ENCODE data around the gene KLHL36.
A peak's percentile ranks its signal among the peaks of the same experiment; 100 is the strongest.
"Not testable (repeated sequence)": the region's sequence is repeated elsewhere in the genome, so short reads cannot be mapped to it uniquely, and the experiment has no call there.

The KLHL36 gene

DNA sequence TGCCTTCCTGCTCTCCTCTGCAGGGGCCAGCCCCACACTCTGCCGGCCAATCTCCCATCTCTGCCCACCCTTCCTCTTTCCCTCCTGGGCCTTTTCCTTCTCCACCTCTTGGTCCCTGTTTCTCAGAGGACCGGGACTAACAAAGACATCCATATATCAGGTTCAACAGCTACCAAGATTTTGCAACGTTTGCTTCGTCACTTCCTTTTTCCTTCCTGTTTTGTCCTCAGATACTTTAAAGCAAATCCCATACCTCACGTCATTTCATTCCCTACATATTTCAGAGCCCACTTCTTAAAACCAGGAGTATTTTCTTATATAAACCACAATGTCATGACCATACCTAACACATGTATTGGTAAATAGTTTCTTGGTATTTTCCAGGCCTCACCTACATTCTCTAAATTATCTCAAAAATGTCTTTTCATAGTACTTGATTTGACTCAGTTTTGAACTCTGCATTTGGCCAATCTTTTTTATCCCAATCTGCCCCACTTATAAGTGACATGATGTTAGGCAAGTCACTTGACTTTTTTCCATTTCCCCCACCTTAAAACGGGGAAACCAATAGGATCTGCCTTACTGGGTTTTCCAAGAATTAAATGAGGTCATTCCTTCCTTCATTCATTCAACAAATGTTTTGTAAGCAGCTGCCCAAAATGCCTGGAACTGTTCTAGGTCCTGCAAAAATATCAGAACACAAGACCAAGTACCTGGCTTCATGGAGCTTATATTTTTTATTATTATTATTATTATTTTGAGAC, 44.3 kb downstream of the KLHL36 start:
- no peak for DNase-seq (ENCODE audit: low read depth)
- no peak overlapping the region for H3K4me3 ChIP-seq (ENCODE audit: low read depth, low read length)

GRCh38 chr16:84693869-84694268, 45.6 kb downstream of the KLHL36 start:
- not testable (repeated sequence) for DNase-seq (ENCODE audit: low read depth); H3K4me3 ChIP-seq (ENCODE audit: low read depth, low read length)

More for the DNA sequence above, 44.3 kb downstream of the KLHL36 start:
- TF ChIP-seq, protein P1, sequence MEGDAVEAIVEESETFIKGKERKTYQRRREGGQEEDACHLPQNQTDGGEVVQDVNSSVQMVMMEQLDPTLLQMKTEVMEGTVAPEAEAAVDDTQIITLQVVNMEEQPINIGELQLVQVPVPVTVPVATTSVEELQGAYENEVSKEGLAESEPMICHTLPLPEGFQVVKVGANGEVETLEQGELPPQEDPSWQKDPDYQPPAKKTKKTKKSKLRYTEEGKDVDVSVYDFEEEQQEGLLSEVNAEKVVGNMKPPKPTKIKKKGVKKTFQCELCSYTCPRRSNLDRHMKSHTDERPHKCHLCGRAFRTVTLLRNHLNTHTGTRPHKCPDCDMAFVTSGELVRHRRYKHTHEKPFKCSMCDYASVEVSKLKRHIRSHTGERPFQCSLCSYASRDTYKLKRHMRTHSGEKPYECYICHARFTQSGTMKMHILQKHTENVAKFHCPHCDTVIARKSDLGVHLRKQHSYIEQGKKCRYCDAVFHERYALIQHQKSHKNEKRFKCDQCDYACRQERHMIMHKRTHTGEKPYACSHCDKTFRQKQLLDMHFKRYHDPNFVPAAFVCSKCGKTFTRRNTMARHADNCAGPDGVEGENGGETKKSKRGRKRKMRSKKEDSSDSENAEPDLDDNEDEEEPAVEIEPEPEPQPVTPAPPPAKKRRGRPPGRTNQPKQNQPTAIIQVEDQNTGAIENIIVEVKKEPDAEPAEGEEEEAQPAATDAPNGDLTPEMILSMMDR (IDR thresholded peaks at IDR 0.05; ENCODE audit: control insufficient read depth, extremely low read depth, insufficient read depth), result no peak

DNA sequence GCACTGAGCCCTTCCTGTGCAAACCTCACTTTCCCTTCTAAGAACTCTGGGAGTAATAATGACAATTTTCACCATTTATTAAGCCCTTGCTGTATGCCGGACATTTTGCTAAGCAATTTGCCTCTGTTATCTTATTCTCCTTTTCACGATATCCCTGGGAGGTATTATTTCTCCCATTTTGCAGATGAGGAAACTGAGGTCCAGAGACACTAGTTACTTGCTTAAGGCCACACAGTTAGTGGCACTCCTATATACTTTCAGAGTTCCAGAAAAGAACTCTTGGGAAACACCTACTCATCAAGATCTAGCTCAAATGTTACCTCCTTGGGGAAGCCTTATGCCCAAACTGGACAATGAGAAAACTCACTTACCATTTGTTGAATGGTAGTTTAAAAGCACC, 46.7 kb downstream of the KLHL36 start:
- H3K4me3 ChIP-seq (ENCODE audit: low read depth, low read length), result no peak overlapping the region
- DNase-seq (ENCODE audit: low read depth), result no peak
- TF ChIP-seq, protein P1 (IDR thresholded peaks at IDR 0.05; ENCODE audit: control insufficient read depth, extremely low read depth, insufficient read depth), result no peak

GRCh38 chr16:84699147-84699711, 50.9 kb downstream of the KLHL36 start:
- TF ChIP-seq, protein P1 (IDR thresholded peaks at IDR 0.05; ENCODE audit: control insufficient read depth, extremely low read depth, insufficient read depth), result no peak
- peak overlapping the region; percentile 88 for H3K4me3 ChIP-seq (ENCODE audit: low read depth, low read length)
- DNase-seq (ENCODE audit: low read depth), result no peak

DNA sequence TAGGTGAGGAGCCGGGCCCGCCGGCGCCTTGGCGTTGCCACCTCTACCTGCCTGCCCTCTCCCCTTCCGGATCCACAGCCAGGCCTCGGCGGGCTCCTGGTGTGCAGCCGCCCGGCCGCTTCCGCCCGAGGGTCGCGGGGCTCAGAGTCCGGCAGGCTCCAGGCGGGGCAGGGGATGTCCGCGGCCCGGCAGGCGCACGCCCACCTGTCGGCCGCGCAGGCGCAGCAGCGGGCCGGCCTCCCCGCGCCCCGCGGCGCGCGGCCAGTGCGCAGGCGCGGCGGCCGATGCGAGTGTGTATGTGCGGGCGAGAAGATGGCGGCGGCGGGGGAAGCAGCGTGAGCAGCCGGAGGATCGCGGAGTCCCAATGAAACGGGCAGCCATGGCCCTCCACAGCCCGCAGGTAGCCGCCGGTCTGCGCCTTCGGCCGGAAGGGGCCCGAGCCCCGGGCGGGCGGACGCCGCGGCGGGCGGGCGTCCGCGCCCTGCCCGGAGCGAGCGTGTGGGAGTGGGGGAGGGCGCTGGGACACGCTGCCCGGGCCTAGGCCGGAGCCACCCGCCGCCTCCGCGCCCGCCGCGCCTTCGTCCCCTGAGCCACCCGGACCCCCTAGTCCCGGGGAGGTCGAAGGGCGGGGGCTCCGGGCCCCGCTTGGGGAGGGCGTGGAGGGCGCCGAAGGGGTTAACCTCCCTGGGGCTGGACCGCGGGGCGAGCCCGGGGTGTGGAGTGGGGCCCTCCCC, 51.6 kb downstream of the KLHL36 start, which contains the start of gene USP10:
Gene USP10, plus strand, starts transcription at position 289 of the 734 bp plus-strand sequence. Its CDS starts 91 bp downstream, at position 380.
- no peak for DNase-seq (ENCODE audit: low read depth)
- H3K4me3 ChIP-seq (ENCODE audit: low read depth, low read length), result peak within 1 kb of the TSS; percentile 88
- TF ChIP-seq, protein P1 (IDR thresholded peaks at IDR 0.05; ENCODE audit: control insufficient read depth, extremely low read depth, insufficient read depth), result no peak

- TF ChIP-seq, protein P1 (IDR thresholded peaks at IDR 0.05; ENCODE audit: control insufficient read depth, extremely low read depth, insufficient read depth), result no peak
- H3K4me3 ChIP-seq (ENCODE audit: low read depth, low read length), result peak overlapping the region; percentile 88
- no peak for DNase-seq (ENCODE audit: low read depth)
Measured at GRCh38 chr16:84700446-84701300, 52.4 kb downstream of the KLHL36 start.
